ENCODE data around the gene SNX1.

SNX1 gene

GRCh38 chr15:64141798-64142512, 46.2 kb downstream of the SNX1 start:
- no peak for TF ChIP-seq CSRNP3 (CRISPR knock-in tag; IDR thresholded peaks at IDR 0.05)

GRCh38 chr15:64143276-64143675, 47.5 kb downstream of the SNX1 start:
- ATAC-seq: no peak
- TF ChIP-seq OSR1 (CRISPR knock-in tag; IDR thresholded peaks at IDR 0.05) (no peak), GLIS3 (CRISPR knock-in tag; IDR thresholded peaks at IDR 0.05) (no peak), ARNTL (CRISPR knock-in tag; IDR thresholded peaks at IDR 0.05; ENCODE audit: borderline replicate concordance, low read depth) (no peak), ZFP3 (CRISPR knock-in tag; IDR thresholded peaks at IDR 0.05) (no peak), PPARA (CRISPR knock-in tag; IDR thresholded peaks at IDR 0.05; ENCODE audit: borderline replicate concordance) (no peak), TOX (CRISPR knock-in tag; IDR thresholded peaks at IDR 0.05; ENCODE audit: borderline replicate concordance) (no peak), RARB (CRISPR knock-in tag; IDR thresholded peaks at IDR 0.05) (no peak), CSRNP3 (CRISPR knock-in tag; IDR thresholded peaks at IDR 0.05) (no peak), POU6F1 (CRISPR knock-in tag; IDR thresholded peaks at IDR 0.05; ENCODE audit: borderline replicate concordance, low read depth) (no peak), ZC3H10 (CRISPR knock-in tag; IDR thresholded peaks at IDR 0.05) (no peak), PATZ1 (CRISPR knock-in tag; IDR thresholded peaks at IDR 0.05; ENCODE audit: borderline replicate concordance) (no peak), ZNF70 (CRISPR knock-in tag; IDR thresholded peaks at IDR 0.05) (no peak)
- TF ChIP-seq, protein P1, sequence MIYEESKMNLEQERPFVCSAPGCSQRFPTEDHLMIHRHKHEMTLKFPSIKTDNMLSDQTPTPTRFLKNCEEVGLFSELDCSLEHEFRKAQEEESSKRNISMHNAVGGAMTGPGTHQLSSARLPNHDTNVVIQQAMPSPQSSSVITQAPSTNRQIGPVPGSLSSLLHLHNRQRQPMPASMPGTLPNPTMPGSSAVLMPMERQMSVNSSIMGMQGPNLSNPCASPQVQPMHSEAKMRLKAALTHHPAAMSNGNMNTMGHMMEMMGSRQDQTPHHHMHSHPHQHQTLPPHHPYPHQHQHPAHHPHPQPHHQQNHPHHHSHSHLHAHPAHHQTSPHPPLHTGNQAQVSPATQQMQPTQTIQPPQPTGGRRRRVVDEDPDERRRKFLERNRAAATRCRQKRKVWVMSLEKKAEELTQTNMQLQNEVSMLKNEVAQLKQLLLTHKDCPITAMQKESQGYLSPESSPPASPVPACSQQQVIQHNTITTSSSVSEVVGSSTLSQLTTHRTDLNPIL (CRISPR knock-in tag; IDR thresholded peaks at IDR 0.05; ENCODE audit: low read depth): no peak

More at GRCh38 chr15:64141798-64142512, 46.2 kb downstream of the SNX1 start:
- no peak for ATAC-seq

DNA sequence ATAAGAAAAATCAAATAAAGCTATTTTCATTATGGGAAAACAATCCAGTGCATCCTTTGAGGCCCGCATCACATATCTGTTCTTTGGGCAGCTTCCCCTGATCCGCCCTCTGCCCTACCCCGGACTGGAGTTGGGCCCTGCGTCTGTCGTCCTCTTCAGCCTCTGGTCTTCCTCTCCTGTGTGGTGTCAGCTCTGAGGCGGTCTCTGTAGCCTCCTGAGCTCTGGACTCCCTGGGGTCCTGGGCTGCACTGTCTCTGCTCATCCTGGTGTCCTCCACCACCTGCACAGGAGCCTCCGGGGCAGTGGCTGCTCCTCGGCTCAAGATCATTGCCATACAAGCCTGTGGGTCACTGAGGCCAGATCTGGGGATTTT, 48.4 kb downstream of the SNX1 start:
- ATAC-seq: no peak
- no peak for TF ChIP-seq CSRNP3 (CRISPR knock-in tag; IDR thresholded peaks at IDR 0.05)
- TF ChIP-seq PATZ1 (CRISPR knock-in tag; IDR thresholded peaks at IDR 0.05; ENCODE audit: borderline replicate concordance): no peak
- no peak for TF ChIP-seq TOX (CRISPR knock-in tag; IDR thresholded peaks at IDR 0.05; ENCODE audit: borderline replicate concordance)
- no peak for TF ChIP-seq ZFP3 (CRISPR knock-in tag; IDR thresholded peaks at IDR 0.05)
- no peak for TF ChIP-seq ESRRG (CRISPR knock-in tag; IDR thresholded peaks at IDR 0.05)
- TF ChIP-seq POU6F1 (CRISPR knock-in tag; IDR thresholded peaks at IDR 0.05; ENCODE audit: borderline replicate concordance, low read depth): no peak

Data from SK-N-SH treated with all-trans-retinoic acid at 6 μM for 48 hours (cell line).